Lower lobe of right lung (tissue), 2 donors: ENCODE data around the gene IQCC. TPM values are rescaled to one million over a fixed set of nuclear protein-coding genes. Genes with fewer than 3 reads are reported as not detected.

Experiments
- ATAC-seq, 2 donors: fragments of 200-7000 bp; cut with Tn5 transposase; one replicate each; pipeline ENCODE4 v1.9.1; 2020 to 2022; ENCODE audit warnings: mild to moderate bottlenecking in 2 of 2, moderate library complexity in 2 of 2
- DNase-seq: peaks from one replicate; pipeline ENCODE4 v3.0.0-alpha.2; 2020
- H3K27ac ChIP-seq: fragments of 200-600 bp; one replicate; pipeline ENCODE4 v1.8.0; 2022
- H3K27me3 ChIP-seq: fragments of 200-600 bp; one replicate; pipeline ENCODE4 v1.8.0; 2022; ENCODE audit warnings: low read depth
- H3K36me3 ChIP-seq: fragments of 200-600 bp; one replicate; pipeline ENCODE4 v1.8.0; 2022; ENCODE audit warnings: mild to moderate bottlenecking
- H3K4me1 ChIP-seq: fragments of 200-600 bp; one replicate; pipeline ENCODE4 v1.8.0; 2022
- H3K4me3 ChIP-seq: fragments of 200-600 bp; one replicate; pipeline ENCODE4 v1.8.0; 2022; ENCODE audit warnings: mild to moderate bottlenecking
- H3K9me3 ChIP-seq: fragments of 200-600 bp; one replicate; pipeline ENCODE4 v1.8.0; 2022
- intact Hi-C: fragments of 100-400 bp; cut with DNase I; formaldehyde crosslinking; loops from one replicate; pipeline ENCODE4 v1.11.0; 2022
- total RNA-seq: library from RNA; stranded (reverse); fragmentation: NEBNext Ultra II Directional; extraction: Animal tissue kit (Norgen Biotek cat#: 25700); gene quantifications from one replicate; pipeline ENCODE4 v1.2.1, GENCODE V29; 2021
- TF ChIP-seq, protein P1 (sequence below): fragments of 200-600 bp; IDR thresholded peaks from one replicate; pipeline ENCODE4 v1.8.0; 2022; ENCODE audit warnings: antibody characterized with exemption, mild to moderate bottlenecking
- donor health status: DM: no; HTN: yes; CAD: no; lungs with severe emphysema.

The IQCC gene
- total RNA-seq, 1 donor from 2014 or later = 2.0 TPM

DNA sequence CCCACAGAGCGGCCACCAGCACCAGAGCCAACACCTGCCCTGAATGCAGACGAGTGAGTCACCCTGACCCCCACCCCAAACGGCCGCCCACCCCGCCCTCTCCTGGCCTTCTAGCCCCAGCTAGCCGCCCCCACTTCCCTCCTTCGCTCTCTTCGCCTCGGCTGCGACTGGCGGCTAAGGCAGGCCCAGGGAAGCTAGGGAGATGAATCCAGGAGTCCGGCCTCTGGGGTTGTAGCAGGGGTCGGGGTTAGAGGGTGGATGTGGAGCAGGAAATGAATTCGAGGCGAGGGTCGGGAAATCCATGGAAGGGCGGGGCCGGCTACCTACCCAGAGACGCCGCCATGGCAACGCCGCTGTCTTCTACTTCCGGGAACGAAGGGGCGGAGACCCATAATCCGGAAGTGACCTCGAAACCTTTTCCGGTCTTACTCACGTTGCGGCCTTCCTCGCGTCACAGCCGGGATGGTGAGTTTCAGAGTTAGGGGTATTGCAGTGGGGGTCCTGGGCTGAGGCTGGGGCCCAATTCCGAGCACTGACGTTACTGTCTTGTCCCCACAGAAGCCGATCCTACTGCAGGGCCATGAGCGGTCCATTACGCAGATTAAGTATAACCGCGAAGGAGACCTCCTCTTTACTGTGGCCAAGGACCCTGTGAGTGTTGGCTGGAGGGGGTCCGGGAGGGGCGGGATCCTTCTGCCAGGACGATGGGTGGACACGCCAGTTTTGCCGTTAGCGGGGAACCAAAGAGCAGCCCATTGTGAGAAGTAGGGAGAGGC is 16.7 kb downstream of the IQCC start, which contains the start of the genes EIF3I and TMEM234:
Gene EIF3I (plus strand): TSS at position 428 of the 776 bp plus-strand sequence. CDS start 35 bp downstream, at position 463.
Gene TMEM234 (minus strand): TSS at position 374 of the 776 bp plus-strand sequence. CDS start 31 bp downstream, at position 343.
- DNase-seq = peak; percentile 94
- peak within 1 kb of the TSS; percentile 92 for H3K4me3 ChIP-seq
- peaks cover 45% of the 10 kb centered on the region for H3K36me3 ChIP-seq
- TF ChIP-seq, protein P1, sequence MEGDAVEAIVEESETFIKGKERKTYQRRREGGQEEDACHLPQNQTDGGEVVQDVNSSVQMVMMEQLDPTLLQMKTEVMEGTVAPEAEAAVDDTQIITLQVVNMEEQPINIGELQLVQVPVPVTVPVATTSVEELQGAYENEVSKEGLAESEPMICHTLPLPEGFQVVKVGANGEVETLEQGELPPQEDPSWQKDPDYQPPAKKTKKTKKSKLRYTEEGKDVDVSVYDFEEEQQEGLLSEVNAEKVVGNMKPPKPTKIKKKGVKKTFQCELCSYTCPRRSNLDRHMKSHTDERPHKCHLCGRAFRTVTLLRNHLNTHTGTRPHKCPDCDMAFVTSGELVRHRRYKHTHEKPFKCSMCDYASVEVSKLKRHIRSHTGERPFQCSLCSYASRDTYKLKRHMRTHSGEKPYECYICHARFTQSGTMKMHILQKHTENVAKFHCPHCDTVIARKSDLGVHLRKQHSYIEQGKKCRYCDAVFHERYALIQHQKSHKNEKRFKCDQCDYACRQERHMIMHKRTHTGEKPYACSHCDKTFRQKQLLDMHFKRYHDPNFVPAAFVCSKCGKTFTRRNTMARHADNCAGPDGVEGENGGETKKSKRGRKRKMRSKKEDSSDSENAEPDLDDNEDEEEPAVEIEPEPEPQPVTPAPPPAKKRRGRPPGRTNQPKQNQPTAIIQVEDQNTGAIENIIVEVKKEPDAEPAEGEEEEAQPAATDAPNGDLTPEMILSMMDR = no peak
- H3K27ac ChIP-seq = peak within 1 kb of the TSS; percentile 94
- no peaks in the 10 kb centered on the region for H3K9me3 ChIP-seq
- H3K4me1 ChIP-seq = peaks cover 32% of the 10 kb centered on the region
- peak; percentile 95 to 99 for ATAC-seq
- intact Hi-C loops = no loop called here
- no peaks in the 10 kb centered on the region for H3K27me3 ChIP-seq

DNA sequence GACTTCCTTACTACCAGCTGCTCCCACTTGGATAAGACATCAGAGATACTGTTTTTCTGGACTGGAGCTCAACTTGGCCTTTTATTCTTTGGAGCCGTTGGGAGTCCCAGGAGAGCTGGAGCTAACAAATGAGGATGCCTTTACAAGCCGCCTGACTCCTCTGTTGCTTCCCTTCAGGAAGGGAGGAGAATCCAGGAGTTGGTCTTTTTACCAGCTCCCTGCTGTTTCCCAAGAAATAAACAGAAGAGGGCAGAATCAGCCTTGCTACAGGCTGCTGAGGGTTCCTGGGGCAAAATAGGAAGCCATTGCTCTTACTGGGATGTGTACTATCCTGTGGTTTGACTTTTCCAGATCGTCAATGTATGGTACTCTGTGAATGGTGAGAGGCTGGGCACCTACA is 18.2 kb downstream of the IQCC start:
- intact Hi-C loops = no loop called here
- peaks cover 32% of the 10 kb centered on the region for H3K4me1 ChIP-seq
- peak overlapping the region; percentile 94 for H3K27ac ChIP-seq
- TF ChIP-seq, protein P1 = no peak
- no peaks in the 10 kb centered on the region for H3K9me3 ChIP-seq
- peak overlapping the region; percentile 92 for H3K4me3 ChIP-seq
- no peaks in the 10 kb centered on the region for H3K27me3 ChIP-seq
- DNase-seq (no peak), ATAC-seq (no peak)
- peaks cover 53% of the 10 kb centered on the region for H3K36me3 ChIP-seq

DNA sequence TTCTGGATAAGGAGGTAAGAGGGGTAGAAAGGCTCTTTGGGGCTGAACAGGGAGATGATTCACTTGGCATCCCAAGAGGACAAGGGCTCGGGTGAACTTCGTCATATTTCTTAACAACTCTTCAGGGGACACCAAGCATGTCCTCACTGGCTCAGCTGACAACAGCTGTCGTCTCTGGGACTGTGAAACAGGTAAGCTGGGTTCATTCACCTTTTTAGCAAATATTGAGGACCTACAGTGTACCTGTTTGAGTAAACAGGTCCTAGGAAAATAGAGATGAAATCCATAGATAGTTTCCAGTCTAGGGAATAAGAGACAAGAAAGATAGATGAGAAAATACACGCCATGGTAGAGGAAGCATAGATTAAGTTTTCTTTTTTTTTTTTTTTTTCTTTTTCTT is 18.8 kb downstream of the IQCC start:
- Histone ChIP-seq H3K9me3 (no peaks in the 10 kb centered on the region), H3K4me1 (peaks cover 32% of the 10 kb centered on the region), H3K27me3 (no peaks in the 10 kb centered on the region), H3K27ac (no peak overlapping the region), H3K4me3 (no peak overlapping the region), H3K36me3 (peaks cover 58% of the 10 kb centered on the region)
- ATAC-seq (no peak), DNase-seq (no peak)
- TF ChIP-seq, protein P1 = no peak
- intact Hi-C loops = no loop called here

DNA sequence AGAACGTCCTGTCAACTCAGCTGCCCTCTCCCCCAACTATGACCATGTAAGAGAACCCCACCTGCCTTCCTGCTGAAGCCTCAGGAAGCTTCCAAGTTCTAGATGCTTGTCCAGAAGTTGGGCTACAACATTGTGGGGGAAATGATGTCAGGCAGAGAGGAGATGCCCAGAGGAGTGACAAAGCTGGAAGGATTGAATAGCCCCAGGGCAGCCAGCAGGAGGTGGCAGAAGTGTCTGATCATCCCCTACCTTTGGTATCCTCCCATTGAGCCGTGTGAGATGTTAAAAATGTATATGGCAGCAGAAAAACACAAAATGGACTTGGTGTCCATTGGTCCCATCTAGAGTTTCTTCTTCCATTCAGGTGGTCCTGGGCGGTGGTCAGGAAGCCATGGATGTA is 23.3 kb downstream of the IQCC start:
- H3K27ac ChIP-seq = no peak overlapping the region
- peaks cover 97% of the 10 kb centered on the region for H3K36me3 ChIP-seq
- no peaks in the 10 kb centered on the region for H3K9me3 ChIP-seq
- intact Hi-C loops = no loop called here
- H3K4me1 ChIP-seq = peaks cover 8% of the 10 kb centered on the region
- no peak for DNase-seq
- H3K4me3 ChIP-seq = no peak overlapping the region
- TF ChIP-seq, protein P1 = no peak
- no peaks in the 10 kb centered on the region for H3K27me3 ChIP-seq
- ATAC-seq = no peak

DNA sequence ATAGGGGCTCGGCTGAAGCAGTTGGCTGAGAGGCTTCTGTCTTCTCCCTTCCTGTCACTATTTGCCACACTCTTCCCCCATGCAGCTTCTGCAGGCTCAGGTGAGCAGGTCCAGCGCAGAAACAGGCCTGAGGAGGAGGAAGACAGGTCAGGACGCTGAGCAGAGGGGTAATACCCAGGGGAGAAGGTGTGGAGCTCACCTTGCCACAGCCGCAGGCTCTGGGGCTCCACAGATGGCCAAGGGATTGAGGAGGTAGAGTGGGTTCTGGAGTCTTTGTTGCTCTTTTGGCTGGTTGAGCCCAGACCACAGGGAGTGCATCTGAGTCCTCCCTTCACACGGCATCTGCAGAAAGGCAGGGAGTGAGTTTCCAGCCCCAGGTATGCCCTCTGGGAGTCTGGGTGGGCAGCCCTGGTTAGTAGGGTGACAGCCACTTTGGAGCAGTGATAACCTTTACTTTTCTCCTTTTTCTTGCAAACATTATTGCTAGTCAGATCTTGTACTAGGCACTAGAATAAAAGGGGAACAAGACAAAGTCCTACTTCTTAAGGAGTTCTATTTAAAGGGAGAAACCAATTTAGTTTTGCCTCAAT is 26.5 kb downstream of the IQCC start:
- peaks cover 77% of the 10 kb centered on the region for H3K36me3 ChIP-seq
- intact Hi-C loops = no loop called here

More for the DNA sequence above, 26.5 kb downstream of the IQCC start:
- no peak for ATAC-seq
- H3K27ac ChIP-seq = no peak overlapping the region
- H3K4me1 ChIP-seq = no peaks in the 10 kb centered on the region
- TF ChIP-seq, protein P1 = no peak
- no peaks in the 10 kb centered on the region for H3K9me3 ChIP-seq
- no peaks in the 10 kb centered on the region for H3K27me3 ChIP-seq
- H3K4me3 ChIP-seq = no peak overlapping the region
- DNase-seq = no peak
